Activated naive CD8-positive, alpha-beta T cell treated with anti-CD3 and anti-CD28 coated beads, Interleukin-2, amount 10 ng/mL, durations not matched to agents 7 days and 5 days (primary cell): ENCODE measurements around the gene TCERG1L. TPM values are rescaled to one million over a fixed set of nuclear protein-coding genes. Genes with fewer than 3 reads are reported as not detected.
"Not testable (repeated sequence)": the region's sequence is repeated elsewhere in the genome, so short reads cannot be mapped to it uniquely, and the experiment has no call there.

Source experiments
- ATAC-seq: fragments of 150-1000 bp; cut with Tn5 transposase; one replicate; pipeline ENCODE4 v1.10.0; 2021; ENCODE audit warnings: low read depth, moderate library complexity
- POLR2A ChIA-PET: fragments of 350-600 bp; sonication (Branson Sonifier 250); formaldehyde crosslinking; loops from one replicate; lab custom pipeline; 2021; ENCODE audit warnings: antibody characterized with exemption; lab: Charles Lee
- DNase-seq: peaks from one replicate; pipeline ENCODE4 v3.0.0; 2021
- H3K27ac Mint-ChIP-seq: one replicate; pipeline ENCODE4 v1.8.0; 2022; ENCODE audit warnings: mild to moderate bottlenecking, mixed read lengths
- H3K27me3 Mint-ChIP-seq: one replicate; pipeline ENCODE4 v1.8.0; 2022; ENCODE audit warnings: mild to moderate bottlenecking, moderate library complexity, mixed read lengths
- H3K36me3 Mint-ChIP-seq: one replicate; pipeline ENCODE4 v1.8.0; 2021; ENCODE audit warnings: mild to moderate bottlenecking, mixed read lengths
- H3K4me1 Mint-ChIP-seq: one replicate; pipeline ENCODE4 v1.8.0; 2021; ENCODE audit warnings: mixed read lengths
- H3K4me3 Mint-ChIP-seq: one replicate; pipeline ENCODE4 v1.8.0; 2022; ENCODE audit warnings: mild to moderate bottlenecking, moderate library complexity, mixed read lengths
- H3K9me3 Mint-ChIP-seq: one replicate; pipeline ENCODE4 v1.8.0; 2021; ENCODE audit warnings: mixed read lengths
- total RNA-seq, 2 experiments: library from RNA; stranded (reverse); gene quantifications; one replicate each; pipeline ENCODE4 v1.2.3, GENCODE V29; 2021

The TCERG1L gene
- total RNA-seq, 2 experiments from 2014 or later: 0.20 to 0.36 TPM

DNA sequence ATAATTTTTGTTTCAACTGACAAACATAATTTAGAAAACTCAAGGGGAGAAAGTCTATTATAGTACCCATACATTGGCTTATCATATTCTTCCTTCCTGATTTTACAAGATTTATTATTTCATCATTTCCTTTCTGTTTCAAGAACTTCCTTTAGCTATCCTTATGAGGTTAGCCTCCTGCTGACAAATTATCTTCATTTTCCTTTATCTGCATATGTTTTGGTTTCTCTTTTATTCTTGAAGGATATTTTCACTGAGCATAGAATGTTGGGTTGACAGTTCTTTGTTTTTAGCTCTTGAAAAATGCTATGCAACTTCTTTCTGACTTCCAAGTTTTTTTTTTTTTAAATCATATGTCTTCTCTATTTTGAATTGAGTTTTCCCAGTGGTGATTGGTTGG lies 21.3 kb upstream of the TCERG1L start:
- DNase-seq: no peak
- Mint-ChIP-seq H3K9me3 (no peaks in the 10 kb centered on the region), H3K4me3 (no peak overlapping the region), H3K27me3 (no peaks in the 10 kb centered on the region), H3K27ac (no peak overlapping the region), H3K36me3 (no peaks in the 10 kb centered on the region), H3K4me1 (no peaks in the 10 kb centered on the region)
- POLR2A ChIA-PET: no interaction called here
- no peak for ATAC-seq

DNA sequence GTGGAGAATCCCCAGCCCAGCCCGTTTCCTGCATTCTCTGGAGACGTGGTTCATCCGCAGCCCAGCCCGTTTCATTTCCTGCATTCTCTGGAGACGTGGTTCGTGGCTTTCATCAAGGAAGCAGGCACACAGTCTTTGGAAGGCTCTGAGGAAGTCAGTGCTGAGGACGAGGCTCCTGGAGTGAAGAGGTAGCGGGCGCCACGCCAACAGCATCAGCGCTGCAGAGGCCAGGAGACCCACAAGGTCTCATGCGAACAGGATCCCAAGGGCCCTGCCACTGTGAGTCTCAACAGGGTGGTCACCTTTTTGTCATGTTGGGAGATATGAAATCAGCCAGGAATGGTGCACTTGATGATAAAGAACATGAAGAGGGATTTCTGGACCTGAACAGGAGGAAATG lies 12.4 kb upstream of the TCERG1L start:
- H3K9me3 Mint-ChIP-seq: no peaks in the 10 kb centered on the region
- H3K4me3 Mint-ChIP-seq: no peak overlapping the region
- POLR2A ChIA-PET: no interaction called here
- no peaks in the 10 kb centered on the region for H3K36me3 Mint-ChIP-seq
- no peaks in the 10 kb centered on the region for H3K4me1 Mint-ChIP-seq
- DNase-seq (no peak), ATAC-seq (no peak)
- H3K27ac Mint-ChIP-seq: no peak overlapping the region
- H3K27me3 Mint-ChIP-seq: peaks cover 2% of the 10 kb centered on the region

DNA sequence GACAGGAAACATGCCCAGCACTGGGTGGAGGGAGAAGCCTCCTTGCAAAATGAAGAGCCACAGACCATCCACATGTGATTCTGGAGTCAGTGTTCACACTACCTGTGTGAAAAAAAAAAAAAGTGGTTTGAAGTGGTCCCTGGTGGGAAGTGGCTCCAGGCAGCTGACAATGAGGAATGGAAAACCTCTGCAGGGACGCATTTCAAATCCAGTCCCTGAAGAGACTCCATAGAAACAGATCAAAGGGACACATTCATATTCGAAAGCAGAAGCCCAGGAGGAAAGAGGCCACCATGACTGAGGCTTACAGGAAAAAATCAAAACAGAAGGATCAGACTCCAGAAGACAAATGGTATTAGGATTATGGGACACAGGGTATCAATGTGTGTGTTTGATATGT lies 11.5 kb upstream of the TCERG1L start:
- H3K4me1 Mint-ChIP-seq: no peaks in the 10 kb centered on the region
- peaks cover 2% of the 10 kb centered on the region for H3K27me3 Mint-ChIP-seq
- H3K36me3 Mint-ChIP-seq: no peaks in the 10 kb centered on the region
- DNase-seq (no peak), ATAC-seq (no peak)
- H3K27ac Mint-ChIP-seq: no peak overlapping the region
- H3K4me3 Mint-ChIP-seq: no peak overlapping the region
- POLR2A ChIA-PET: no interaction called here
- H3K9me3 Mint-ChIP-seq: no peaks in the 10 kb centered on the region

DNA sequence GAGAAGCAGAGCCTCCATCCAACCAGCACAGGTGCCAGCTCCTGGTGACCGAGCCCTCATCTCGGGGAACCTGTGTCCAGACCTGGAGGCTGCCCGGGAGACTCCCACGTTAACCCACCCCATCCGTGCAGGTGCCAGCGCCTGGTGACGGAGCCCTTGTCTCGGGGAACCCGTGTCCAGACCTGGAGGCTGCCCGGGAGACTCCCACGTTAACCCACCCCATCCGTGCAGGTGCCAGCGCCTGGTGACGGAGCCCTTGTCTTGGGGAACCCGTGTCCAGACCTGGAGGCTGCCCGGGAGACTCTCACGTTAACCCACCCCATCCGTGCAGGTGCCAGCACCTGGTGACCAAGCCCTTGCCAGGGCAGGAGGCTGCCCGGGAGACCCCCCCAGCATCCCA lies 11.1 kb upstream of the TCERG1L start:
- DNase-seq, H3K27me3 Mint-ChIP-seq, H3K27ac Mint-ChIP-seq, H3K4me1 Mint-ChIP-seq, POLR2A ChIA-PET, H3K4me3 Mint-ChIP-seq, H3K36me3 Mint-ChIP-seq, ATAC-seq, H3K9me3 Mint-ChIP-seq: not testable (repeated sequence)

DNA sequence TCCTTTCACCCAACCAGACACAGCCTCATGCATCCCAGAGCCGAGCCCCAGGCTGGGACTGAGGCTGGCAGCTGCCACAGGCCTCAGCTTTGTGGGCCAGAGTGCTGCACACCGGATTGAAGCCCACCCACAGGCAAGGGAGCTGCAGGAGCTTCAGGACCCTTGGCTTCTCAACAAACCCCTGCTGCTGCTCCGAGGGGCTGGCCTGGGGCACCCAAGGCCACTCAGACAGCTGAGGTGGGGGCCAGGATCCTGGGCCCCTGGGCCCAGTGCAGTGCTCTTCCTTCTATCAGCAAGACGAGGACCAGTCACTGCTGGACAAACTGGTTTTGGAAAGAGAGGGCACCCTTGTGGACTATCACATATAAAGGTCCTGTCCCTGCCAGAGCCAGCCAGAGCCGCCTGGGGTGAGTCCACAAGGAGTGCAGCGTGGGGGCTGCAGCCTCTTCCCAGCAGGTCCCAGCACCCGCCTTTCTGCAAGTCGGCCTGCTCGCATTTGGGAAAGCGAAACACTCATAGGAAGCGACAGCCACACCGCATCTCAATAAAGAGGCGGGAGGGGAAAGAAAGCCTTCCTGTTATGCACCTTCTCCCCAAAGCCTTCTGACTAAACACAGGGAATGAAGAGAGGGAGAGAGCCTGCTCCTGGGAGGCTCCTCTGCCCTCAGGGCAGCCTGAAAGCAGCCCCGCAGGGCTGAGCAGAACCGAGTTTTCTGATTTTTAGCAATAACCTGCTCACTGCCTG lies 9.5 kb upstream of the TCERG1L start:
- H3K36me3 Mint-ChIP-seq: no peaks in the 10 kb centered on the region

DNA sequence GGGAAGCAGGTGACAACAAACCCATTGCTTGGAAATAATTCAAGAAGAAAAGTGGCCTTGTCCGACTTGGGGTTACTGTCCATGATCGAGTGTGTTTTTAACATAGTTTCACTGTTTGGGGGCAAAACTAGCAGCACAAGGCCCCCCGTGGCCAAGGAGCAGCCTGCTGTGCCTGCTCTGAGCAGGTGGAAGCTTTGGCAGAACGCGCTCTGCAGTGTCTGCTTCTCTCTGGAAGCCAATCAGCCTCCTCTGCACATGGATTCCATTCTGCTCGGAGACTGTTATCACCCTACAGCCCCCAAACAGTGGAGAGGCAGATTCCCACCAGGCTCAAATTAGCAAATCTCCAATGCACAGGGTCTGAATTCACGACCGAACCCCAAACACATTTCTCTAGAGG lies 7.3 kb upstream of the TCERG1L start:
- no peak for ATAC-seq
- no peaks in the 10 kb centered on the region for H3K36me3 Mint-ChIP-seq
- no peak overlapping the region for H3K27ac Mint-ChIP-seq

More for the DNA sequence above, 9.5 kb upstream of the TCERG1L start:
- POLR2A ChIA-PET: no interaction called here
- no peak for ATAC-seq
- H3K27ac Mint-ChIP-seq: no peak overlapping the region
- H3K4me3 Mint-ChIP-seq: no peak overlapping the region
- no peaks in the 10 kb centered on the region for H3K9me3 Mint-ChIP-seq
- DNase-seq: no peak
- H3K4me1 Mint-ChIP-seq: no peaks in the 10 kb centered on the region
- H3K27me3 Mint-ChIP-seq: no peaks in the 10 kb centered on the region

DNA sequence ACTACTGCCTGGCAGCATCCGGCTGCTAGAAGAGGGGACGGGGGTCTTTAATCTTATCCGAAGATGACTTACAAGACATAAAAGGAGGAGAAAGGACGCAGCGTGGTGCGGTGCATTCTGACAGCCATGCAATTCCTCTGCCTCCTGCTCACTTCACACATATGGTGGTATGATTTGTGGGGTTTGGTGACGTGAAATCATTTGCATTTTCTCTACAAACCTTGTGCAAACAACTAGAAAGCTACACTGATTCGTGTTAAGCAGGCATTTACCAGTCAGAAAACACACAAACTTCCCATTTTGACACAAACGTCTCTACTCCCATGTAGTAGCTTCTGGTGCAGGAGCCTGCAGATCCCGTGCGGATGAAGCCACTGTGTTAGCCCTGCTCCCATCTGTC lies 6.8 kb upstream of the TCERG1L start:
- Mint-ChIP-seq H3K36me3 (no peaks in the 10 kb centered on the region), H3K4me3 (no peak overlapping the region), H3K27me3 (peaks cover 7% of the 10 kb centered on the region), H3K4me1 (no peaks in the 10 kb centered on the region), H3K27ac (no peak overlapping the region), H3K9me3 (no peaks in the 10 kb centered on the region)
- DNase-seq: no peak
- POLR2A ChIA-PET: no interaction called here
- ATAC-seq: no peak

More for the DNA sequence above, 7.3 kb upstream of the TCERG1L start:
- Mint-ChIP-seq H3K4me3 (no peak overlapping the region), H3K27me3 (peaks cover 5% of the 10 kb centered on the region), H3K4me1 (no peaks in the 10 kb centered on the region), H3K9me3 (no peaks in the 10 kb centered on the region)
- no peak for DNase-seq
- POLR2A ChIA-PET: no interaction called here

DNA sequence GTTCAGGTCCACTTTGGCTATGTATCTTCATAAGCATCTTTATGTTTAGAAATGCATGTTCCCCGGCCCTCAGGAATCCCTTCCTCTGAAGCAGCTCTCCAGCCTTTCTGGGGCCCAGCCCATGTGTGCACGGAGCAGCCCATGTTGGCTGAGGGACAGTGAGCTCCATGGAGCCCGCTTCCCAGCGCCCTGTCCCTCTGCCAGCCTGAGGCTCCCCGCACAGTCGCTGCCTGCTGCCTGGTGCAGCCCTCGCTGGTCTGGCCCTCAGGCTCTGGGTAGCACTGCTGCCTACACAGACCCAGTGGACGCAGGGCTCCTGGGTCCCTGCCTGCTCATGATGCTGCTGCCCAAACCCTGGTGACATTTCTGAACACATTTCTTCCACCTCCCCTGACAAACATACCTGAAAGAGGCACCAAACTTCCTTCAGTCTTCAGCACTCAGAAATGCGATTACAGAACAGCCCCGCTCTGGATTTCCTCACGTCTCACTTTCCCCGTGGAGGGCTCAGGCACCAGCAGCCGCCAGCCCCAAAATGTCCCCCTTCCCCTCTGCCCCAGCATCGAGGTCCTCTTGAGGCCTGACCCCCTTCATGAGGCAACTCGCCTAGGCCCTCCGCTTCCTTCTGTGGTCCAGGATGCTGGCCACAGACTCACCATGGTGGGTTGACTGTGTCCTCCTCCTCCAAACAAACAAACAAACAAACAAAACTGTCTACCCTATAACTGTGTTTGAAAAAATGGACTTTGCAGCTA lies 5.0 kb upstream of the TCERG1L start:
- Mint-ChIP-seq H3K4me3 (no peak overlapping the region), H3K9me3 (no peaks in the 10 kb centered on the region), H3K27ac (no peak overlapping the region), H3K36me3 (no peaks in the 10 kb centered on the region), H3K4me1 (no peaks in the 10 kb centered on the region), H3K27me3 (peaks cover 15% of the 10 kb centered on the region)
- ATAC-seq: no peak
- POLR2A ChIA-PET: no interaction called here
- no peak for DNase-seq

DNA sequence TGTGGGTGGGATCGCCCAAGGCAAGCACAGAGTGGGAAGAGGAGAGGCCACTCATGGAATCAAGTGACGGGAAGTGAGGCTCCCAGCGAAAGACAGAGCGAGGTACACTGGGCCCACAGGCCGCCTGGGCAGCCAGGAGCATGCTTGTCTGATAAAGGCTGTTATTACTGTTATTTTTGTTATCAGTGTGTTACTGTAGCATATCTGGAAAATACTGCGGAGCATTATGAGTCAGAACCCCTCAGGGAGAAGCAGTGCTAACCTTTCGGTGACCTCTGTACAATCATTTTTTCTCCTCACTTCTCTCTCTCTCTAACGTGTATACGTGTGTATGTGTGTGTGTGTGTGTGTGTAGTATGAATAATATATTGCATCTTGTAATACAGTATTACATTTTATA lies 3.8 kb upstream of the TCERG1L start:
- Mint-ChIP-seq H3K9me3 (no peaks in the 10 kb centered on the region), H3K4me3 (no peak overlapping the region), H3K4me1 (no peaks in the 10 kb centered on the region), H3K27me3 (peaks cover 19% of the 10 kb centered on the region), H3K27ac (no peak overlapping the region), H3K36me3 (no peaks in the 10 kb centered on the region)
- DNase-seq: no peak
- POLR2A ChIA-PET: no interaction called here
- ATAC-seq: no peak

DNA sequence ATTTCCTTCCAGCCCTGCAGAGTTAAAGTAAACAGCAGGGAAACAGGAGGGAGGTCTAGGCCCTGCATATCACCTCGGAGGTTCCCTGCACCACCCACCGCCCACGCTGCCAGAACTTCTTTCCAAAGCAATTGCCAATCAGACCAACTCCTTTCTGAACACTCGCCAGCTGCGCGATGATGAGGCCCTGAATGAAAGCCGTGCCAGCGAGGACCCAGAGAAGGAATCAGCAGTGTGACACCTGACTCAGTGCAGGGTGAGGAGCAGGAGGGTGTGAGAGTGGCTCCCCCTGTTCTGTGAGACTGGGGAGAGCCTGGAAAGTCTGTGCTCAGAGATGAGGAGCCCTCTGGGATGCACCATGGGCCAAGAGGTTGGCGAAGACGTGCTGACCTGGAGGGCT lies 3.3 kb upstream of the TCERG1L start:
- Mint-ChIP-seq H3K4me3 (no peak overlapping the region), H3K36me3 (no peaks in the 10 kb centered on the region), H3K27ac (no peak overlapping the region), H3K27me3 (peaks cover 24% of the 10 kb centered on the region), H3K4me1 (no peaks in the 10 kb centered on the region), H3K9me3 (no peaks in the 10 kb centered on the region)
- POLR2A ChIA-PET: no interaction called here
- DNase-seq: no peak
- no peak for ATAC-seq

DNA sequence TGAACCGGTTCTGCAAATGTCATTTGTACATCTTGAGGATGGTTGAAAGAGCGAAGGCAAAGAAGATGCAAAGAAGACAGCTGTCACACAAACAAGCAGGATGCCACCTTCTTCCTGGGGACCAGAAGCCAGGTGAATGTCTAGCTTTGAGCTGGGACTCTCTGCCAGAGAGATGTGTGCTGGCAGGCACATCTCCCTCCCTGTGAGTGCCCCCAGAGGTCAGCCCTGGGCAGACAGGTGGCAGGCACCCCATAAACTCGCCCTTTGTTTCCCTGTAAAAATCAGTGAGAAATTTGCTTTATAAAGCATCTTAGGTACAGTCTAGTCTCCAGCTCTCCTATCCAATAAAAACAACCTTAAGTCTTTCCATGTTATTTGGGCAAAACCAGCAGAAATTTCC lies 2.6 kb upstream of the TCERG1L start:
- no peak overlapping the region for H3K4me3 Mint-ChIP-seq
- no peaks in the 10 kb centered on the region for H3K9me3 Mint-ChIP-seq
- H3K27me3 Mint-ChIP-seq: peaks cover 29% of the 10 kb centered on the region
- H3K27ac Mint-ChIP-seq: no peak overlapping the region
- POLR2A ChIA-PET: no interaction called here
- ATAC-seq (no peak), DNase-seq (no peak)
- H3K36me3 Mint-ChIP-seq: no peaks in the 10 kb centered on the region
- H3K4me1 Mint-ChIP-seq: no peaks in the 10 kb centered on the region

DNA sequence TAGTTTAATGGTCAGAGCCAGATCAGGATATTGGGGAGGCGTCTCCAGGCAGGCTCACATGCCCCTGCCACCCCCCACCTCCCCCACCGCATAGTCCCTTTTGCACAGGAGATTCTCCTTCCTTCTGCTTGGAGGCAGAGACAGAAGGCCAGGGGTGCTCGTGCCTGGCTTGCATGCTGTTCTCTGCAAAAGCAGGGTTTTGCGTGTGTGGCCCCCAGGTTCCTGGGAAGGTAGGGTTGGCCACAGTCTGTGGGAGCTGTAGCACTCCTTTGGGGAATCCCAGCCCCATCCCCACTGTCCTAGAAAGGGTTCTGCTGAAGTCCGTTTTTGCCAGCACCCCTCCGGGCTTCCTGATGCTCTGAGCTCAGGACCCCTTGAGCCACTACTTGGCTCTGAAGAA lies 1.9 kb upstream of the TCERG1L start:
- H3K27me3 Mint-ChIP-seq: peaks cover 36% of the 10 kb centered on the region

DNA sequence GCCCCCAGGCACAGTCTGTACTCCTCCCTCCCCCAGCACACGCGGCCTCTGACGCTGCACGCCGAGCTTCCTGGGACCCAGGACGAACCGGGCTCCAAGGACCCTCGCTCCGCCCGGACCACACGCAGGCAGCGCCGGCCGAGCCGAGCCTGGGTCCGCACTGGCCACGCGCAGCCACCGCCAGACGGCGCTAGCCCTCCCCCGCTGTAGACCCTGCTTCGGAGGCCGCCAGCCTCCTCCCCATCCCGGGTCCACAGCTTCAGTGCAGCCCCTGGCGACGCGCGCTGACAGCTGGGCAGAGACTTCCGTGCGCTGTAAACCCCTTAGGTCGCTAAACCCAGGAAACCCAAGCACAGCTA lies 936 bp upstream of the TCERG1L start:
- H3K27ac Mint-ChIP-seq: no peak overlapping the region
- no peaks in the 10 kb centered on the region for H3K9me3 Mint-ChIP-seq
- H3K4me1 Mint-ChIP-seq: no peaks in the 10 kb centered on the region
- H3K4me3 Mint-ChIP-seq: no peak overlapping the region
- peaks cover 43% of the 10 kb centered on the region for H3K27me3 Mint-ChIP-seq
- no peaks in the 10 kb centered on the region for H3K36me3 Mint-ChIP-seq
- POLR2A ChIA-PET: no interaction called here
- ATAC-seq (peak; percentile 18), DNase-seq (no peak)

More for the DNA sequence above, 1.9 kb upstream of the TCERG1L start:
- no peaks in the 10 kb centered on the region for H3K4me1 Mint-ChIP-seq
- no peak overlapping the region for H3K4me3 Mint-ChIP-seq
- H3K9me3 Mint-ChIP-seq: no peaks in the 10 kb centered on the region
- POLR2A ChIA-PET: no interaction called here
- no peak overlapping the region for H3K27ac Mint-ChIP-seq
- no peak for ATAC-seq
- no peak for DNase-seq
- no peaks in the 10 kb centered on the region for H3K36me3 Mint-ChIP-seq

DNA sequence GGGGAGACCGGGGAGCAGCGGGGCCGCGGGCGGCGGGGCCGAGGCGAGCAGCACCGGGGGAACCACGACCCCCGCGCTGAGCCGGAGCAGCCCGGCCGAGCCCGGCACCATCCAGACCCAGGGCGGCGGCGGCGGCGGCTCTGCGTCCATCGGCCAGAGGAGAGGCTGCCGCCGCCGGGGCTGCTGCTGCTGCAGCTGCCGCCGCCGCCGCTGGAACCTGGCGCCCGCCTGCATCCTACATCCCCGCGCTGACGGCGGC lies 190 bp downstream of the TCERG1L start:
- no peak for ATAC-seq
- Mint-ChIP-seq H3K4me3 (no peak overlapping the region), H3K36me3 (no peaks in the 10 kb centered on the region), H3K27ac (no peak overlapping the region), H3K4me1 (no peaks in the 10 kb centered on the region), H3K27me3 (peaks cover 43% of the 10 kb centered on the region), H3K9me3 (no peaks in the 10 kb centered on the region)
- no peak for DNase-seq
- POLR2A ChIA-PET: no interaction called here
